ENCODE results near the gene SMIM43.
"Not testable (repeated sequence)": the region's sequence is repeated elsewhere in the genome, so short reads cannot be mapped to it uniquely, and the experiment has no call there.

- not testable (repeated sequence) for TF ChIP-seq ZNF416 (CRISPR knock-in tag; IDR thresholded peaks at IDR 0.05); CTCF (IDR thresholded peaks at IDR 0.05); TCF7 (CRISPR knock-in tag; IDR thresholded peaks at IDR 0.05; ENCODE audit: low read depth); CBFB (CRISPR knock-in tag; IDR thresholded peaks at IDR 0.05; ENCODE audit: low read depth); TEAD4 (CRISPR knock-in tag; IDR thresholded peaks at IDR 0.05); OVOL2 (CRISPR knock-in tag; IDR thresholded peaks at IDR 0.05; ENCODE audit: borderline replicate concordance); SP1 (CRISPR knock-in tag; conservative IDR thresholded peaks at IDR 0.05); ERG (CRISPR knock-in tag; IDR thresholded peaks at IDR 0.05)
Measured at GRCh38 chr4:121752142-121752541, 12.8 kb downstream of the SMIM43 start.
